ENCODE results near the gene DAB2.

DNA sequence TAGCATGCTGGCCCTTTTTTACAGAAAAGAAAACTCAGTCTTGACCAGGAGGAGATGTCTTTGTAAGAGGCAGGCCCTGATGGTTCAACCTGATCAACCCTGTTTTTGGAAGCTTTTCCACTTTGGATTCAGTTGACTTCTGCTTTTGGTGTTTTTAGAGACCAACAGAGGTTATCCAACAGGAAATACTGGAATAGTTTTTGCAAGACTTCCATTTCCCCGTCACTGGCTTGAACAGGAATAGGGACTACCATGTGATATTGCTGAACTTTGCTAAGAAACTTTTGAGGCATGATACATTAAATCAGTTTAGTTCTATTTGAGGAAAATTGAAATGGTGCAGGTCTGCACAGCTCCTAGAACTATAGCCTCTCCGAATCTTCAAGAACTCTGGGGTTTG lies 17.1 kb upstream of the DAB2 start:
- TF ChIP-seq EZH2 (IDR thresholded peaks at IDR 0.05; ENCODE audit: low read length, unreplicated experiment): no peak
- TF ChIP-seq, protein P1, sequence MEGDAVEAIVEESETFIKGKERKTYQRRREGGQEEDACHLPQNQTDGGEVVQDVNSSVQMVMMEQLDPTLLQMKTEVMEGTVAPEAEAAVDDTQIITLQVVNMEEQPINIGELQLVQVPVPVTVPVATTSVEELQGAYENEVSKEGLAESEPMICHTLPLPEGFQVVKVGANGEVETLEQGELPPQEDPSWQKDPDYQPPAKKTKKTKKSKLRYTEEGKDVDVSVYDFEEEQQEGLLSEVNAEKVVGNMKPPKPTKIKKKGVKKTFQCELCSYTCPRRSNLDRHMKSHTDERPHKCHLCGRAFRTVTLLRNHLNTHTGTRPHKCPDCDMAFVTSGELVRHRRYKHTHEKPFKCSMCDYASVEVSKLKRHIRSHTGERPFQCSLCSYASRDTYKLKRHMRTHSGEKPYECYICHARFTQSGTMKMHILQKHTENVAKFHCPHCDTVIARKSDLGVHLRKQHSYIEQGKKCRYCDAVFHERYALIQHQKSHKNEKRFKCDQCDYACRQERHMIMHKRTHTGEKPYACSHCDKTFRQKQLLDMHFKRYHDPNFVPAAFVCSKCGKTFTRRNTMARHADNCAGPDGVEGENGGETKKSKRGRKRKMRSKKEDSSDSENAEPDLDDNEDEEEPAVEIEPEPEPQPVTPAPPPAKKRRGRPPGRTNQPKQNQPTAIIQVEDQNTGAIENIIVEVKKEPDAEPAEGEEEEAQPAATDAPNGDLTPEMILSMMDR (conservative IDR thresholded peaks at IDR 0.05; ENCODE audit: low read depth, low read length): no peak
